Neural crest cell (in vitro differentiated cells): Measurements from ENCODE around the gene CNBD2. TPM values are rescaled to one million over a fixed set of nuclear protein-coding genes. Genes with fewer than 3 reads are reported as not detected.
"Not testable (repeated sequence)": the region's sequence is repeated elsewhere in the genome, so short reads cannot be mapped to it uniquely, and the experiment has no call there.

Source experiments
- DNase-seq: peaks from one replicate; pipeline ENCODE4 v3.0.0; 2021; ENCODE audit warnings: low read depth, mixed read lengths, low spot score
- H3K27ac Mint-ChIP-seq: one replicate; pipeline ENCODE4 v1.8.0; 2021; ENCODE audit warnings: mild to moderate bottlenecking, mixed read lengths; ENCODE audit not compliant: unreplicated experiment
- H3K27me3 Mint-ChIP-seq: 2 replicates; pipeline ENCODE4 v1.8.0; 2021; ENCODE audit warnings: low read depth, mild to moderate bottlenecking, mixed read lengths
- H3K36me3 Mint-ChIP-seq: 2 replicates; pipeline ENCODE4 v1.8.0; 2021; ENCODE audit warnings: low read depth, mild to moderate bottlenecking, mixed read lengths
- H3K4me1 Mint-ChIP-seq: 2 replicates; pipeline ENCODE4 v1.8.0; 2021; ENCODE audit warnings: mixed read lengths
- H3K4me3 Mint-ChIP-seq: one replicate; pipeline ENCODE4 v1.8.0; 2021; ENCODE audit warnings: mild to moderate bottlenecking, mixed read lengths
- H3K9me3 Mint-ChIP-seq: 2 replicates; pipeline ENCODE4 v1.8.0; 2021; ENCODE audit warnings: mixed read lengths
- total RNA-seq: library from RNA; stranded (reverse); gene quantifications from 2 replicates; pipeline ENCODE4 v1.2.1, GENCODE V29; 2021
- TF ChIP-seq, protein P1 (sequence below): fragments of 200-600 bp; sonication (generic); conservative IDR thresholded peaks from 2 replicates; pipeline ENCODE4 v1.5.0; 2021; ENCODE audit warnings: antibody characterized with exemption, mild to moderate bottlenecking

CNBD2 gene
- total RNA-seq, 1 donor from 2014 or later, result 7.4 TPM

DNA sequence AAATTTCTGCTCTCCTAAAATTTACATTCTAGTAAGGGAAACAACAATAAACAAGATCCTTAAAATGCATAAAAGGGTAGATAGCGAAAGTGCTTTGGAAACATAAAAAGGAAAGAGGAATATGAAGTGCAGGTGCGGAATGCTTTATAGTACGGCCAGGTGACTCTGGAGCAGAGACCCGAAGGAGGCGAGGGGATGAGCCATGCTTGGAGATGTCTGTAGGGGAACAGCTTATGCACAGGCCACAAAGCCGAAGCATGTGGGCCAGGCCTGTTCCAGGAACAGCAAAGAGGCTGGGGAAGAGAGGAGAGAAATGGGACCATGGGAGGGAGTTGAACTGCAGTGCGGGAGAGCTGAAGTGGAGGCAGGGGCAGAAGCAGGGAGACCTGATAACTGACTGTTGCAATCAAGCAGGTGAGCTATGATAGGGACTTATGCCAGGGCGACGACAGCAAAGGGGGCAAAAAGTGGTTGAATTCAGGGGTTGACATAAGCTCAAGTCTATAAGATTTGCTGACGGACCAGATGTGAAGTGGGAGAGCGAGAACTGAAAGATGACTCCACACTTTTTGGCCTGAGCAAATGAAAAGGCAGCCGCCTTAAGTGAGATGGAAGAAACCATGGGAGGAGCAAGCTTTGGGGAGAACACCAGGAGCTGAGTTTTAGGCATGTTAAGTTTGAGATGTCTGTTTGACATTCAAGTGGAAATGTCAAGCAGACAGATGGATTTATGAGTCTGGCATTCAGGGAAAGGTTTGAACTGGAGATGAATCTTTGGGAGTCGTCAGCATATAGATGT, 83.1 kb downstream of the CNBD2 start:
- Mint-ChIP-seq H3K36me3 (peaks cover 2% of the 10 kb centered on the region), H3K27me3 (no peaks in the 10 kb centered on the region), H3K9me3 (no peaks in the 10 kb centered on the region), H3K4me1 (peaks cover 49% of the 10 kb centered on the region), H3K4me3 (peak overlapping the region; percentile 98), H3K27ac (peak overlapping the region; percentile 58)
- no peak for DNase-seq
- TF ChIP-seq, protein P1, sequence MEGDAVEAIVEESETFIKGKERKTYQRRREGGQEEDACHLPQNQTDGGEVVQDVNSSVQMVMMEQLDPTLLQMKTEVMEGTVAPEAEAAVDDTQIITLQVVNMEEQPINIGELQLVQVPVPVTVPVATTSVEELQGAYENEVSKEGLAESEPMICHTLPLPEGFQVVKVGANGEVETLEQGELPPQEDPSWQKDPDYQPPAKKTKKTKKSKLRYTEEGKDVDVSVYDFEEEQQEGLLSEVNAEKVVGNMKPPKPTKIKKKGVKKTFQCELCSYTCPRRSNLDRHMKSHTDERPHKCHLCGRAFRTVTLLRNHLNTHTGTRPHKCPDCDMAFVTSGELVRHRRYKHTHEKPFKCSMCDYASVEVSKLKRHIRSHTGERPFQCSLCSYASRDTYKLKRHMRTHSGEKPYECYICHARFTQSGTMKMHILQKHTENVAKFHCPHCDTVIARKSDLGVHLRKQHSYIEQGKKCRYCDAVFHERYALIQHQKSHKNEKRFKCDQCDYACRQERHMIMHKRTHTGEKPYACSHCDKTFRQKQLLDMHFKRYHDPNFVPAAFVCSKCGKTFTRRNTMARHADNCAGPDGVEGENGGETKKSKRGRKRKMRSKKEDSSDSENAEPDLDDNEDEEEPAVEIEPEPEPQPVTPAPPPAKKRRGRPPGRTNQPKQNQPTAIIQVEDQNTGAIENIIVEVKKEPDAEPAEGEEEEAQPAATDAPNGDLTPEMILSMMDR, result no peak

DNA sequence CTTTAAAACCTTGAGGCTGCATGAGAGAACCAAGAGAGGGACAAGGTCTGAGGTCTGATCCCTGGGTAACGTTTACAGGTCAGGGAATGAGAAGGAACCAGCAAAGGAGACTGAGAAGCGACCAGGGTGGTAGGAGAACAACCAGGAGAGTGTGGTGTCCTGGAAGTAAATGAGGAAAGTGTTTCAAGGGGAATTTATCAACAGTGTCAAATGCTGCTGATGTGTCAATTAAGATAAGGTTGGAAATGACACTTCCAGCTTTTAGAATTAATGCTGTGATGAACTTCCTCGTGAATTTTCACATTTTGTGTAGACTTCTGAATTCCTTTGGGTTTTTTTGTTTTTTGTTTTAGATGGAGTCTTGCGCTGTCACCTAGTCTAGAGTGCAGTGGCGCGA, 83.7 kb downstream of the CNBD2 start:
- Mint-ChIP-seq H3K4me3 (peak overlapping the region; percentile 98), H3K9me3 (no peaks in the 10 kb centered on the region)

GRCh38 chr20:36053863-36054518, 85.6 kb downstream of the CNBD2 start:
- not testable (repeated sequence) for DNase-seq, H3K36me3 Mint-ChIP-seq, H3K27ac Mint-ChIP-seq, H3K27me3 Mint-ChIP-seq, H3K9me3 Mint-ChIP-seq
- Mint-ChIP-seq H3K4me1 (peaks cover 32% of the 10 kb centered on the region), H3K4me3 (peak overlapping the region; percentile 74)

More for the DNA sequence above, 83.7 kb downstream of the CNBD2 start:
- Mint-ChIP-seq H3K27me3 (no peaks in the 10 kb centered on the region), H3K36me3 (peaks cover 2% of the 10 kb centered on the region), H3K4me1 (peaks cover 48% of the 10 kb centered on the region), H3K27ac (no peak overlapping the region)
- no peak for DNase-seq
- TF ChIP-seq, protein P1, result no peak

- no peak for DNase-seq
- Mint-ChIP-seq H3K36me3 (no peaks in the 10 kb centered on the region), H3K27me3 (no peaks in the 10 kb centered on the region), H3K4me1 (peaks cover 22% of the 10 kb centered on the region), H3K4me3 (peak overlapping the region; percentile 74), H3K9me3 (no peaks in the 10 kb centered on the region), H3K27ac (no peak overlapping the region)
- TF ChIP-seq, protein P1, result no peak
Measured at GRCh38 chr20:36055145-36055544, 86.8 kb downstream of the CNBD2 start.

- Mint-ChIP-seq H3K4me3 (no peak overlapping the region), H3K4me1 (peaks cover 15% of the 10 kb centered on the region), H3K27ac (no peak overlapping the region), H3K27me3 (no peaks in the 10 kb centered on the region), H3K36me3 (no peaks in the 10 kb centered on the region), H3K9me3 (no peaks in the 10 kb centered on the region)
- no peak for DNase-seq
- TF ChIP-seq, protein P1, result no peak
Measured at GRCh38 chr20:36060676-36061075, 92.3 kb downstream of the CNBD2 start.

- H3K27ac Mint-ChIP-seq, result no peak overlapping the region
- no peak for DNase-seq
- no peaks in the 10 kb centered on the region for H3K9me3 Mint-ChIP-seq
- H3K4me3 Mint-ChIP-seq, result no peak overlapping the region
- H3K27me3 Mint-ChIP-seq, result no peaks in the 10 kb centered on the region
- H3K36me3 Mint-ChIP-seq, result no peaks in the 10 kb centered on the region
- peaks cover 14% of the 10 kb centered on the region for H3K4me1 Mint-ChIP-seq
- TF ChIP-seq, protein P1, result no peak
Measured at GRCh38 chr20:36061754-36062153, 93.4 kb downstream of the CNBD2 start.
